Endothelial cell of umbilical vein (primary cell): ENCODE data around the gene ZSCAN25.

Source experiments
- CTCF ChIP-seq, 2 donors: IDR thresholded peaks; 1 replicate in 1 of 2; 2 replicates in 1 of 2; pipeline ENCODE4 v1.5.1; 2011; ENCODE audit warnings: low read length in 2 of 2, mild to moderate bottlenecking in 2 of 2, moderate library complexity in 2 of 2, control low read depth in 1 of 2, inconsistent platforms in 1 of 2, low read depth in 1 of 2; ENCODE audit not compliant: insufficient read depth in 1 of 2; ENCODE audit errors: extremely low read depth in 1 of 2
- EZH2 ChIP-seq: IDR thresholded peaks from 2 replicates; pipeline ENCODE4 v1.6.1; 2012; ENCODE audit warnings: borderline replicate concordance, low read depth, mild to moderate bottlenecking, moderate library complexity, low read length, inconsistent platforms; ENCODE audit not compliant: severe bottlenecking
- FOS ChIP-seq: IDR thresholded peaks from 2 replicates; pipeline ENCODE4 v1.6.1; 2011; ENCODE audit warnings: mild to moderate bottlenecking, low read length, moderate library complexity, borderline replicate concordance; ENCODE audit not compliant: insufficient read depth
- GATA2 ChIP-seq: IDR thresholded peaks from 2 replicates; pipeline ENCODE4 v1.7.0; 2011; ENCODE audit warnings: low read depth, mild to moderate bottlenecking, moderate library complexity, mixed read lengths, low read length; ENCODE audit not compliant: insufficient read length, insufficient read depth
- JUN ChIP-seq: IDR thresholded peaks from 2 replicates; pipeline ENCODE4 v1.6.1; 2011; ENCODE audit warnings: borderline replicate concordance, low read depth; ENCODE audit not compliant: insufficient read length, insufficient read depth
- MYC ChIP-seq: IDR thresholded peaks from one replicate; pipeline ENCODE4 v1.6.1; 2011; ENCODE audit warnings: mild to moderate bottlenecking, low read depth, low read length
- POLR2A ChIP-seq: IDR thresholded peaks from 2 replicates; pipeline ENCODE4 v1.6.1; 2012; ENCODE audit warnings: low read depth, mild to moderate bottlenecking, control low read depth, low read length
- POLR2AphosphoS5 ChIP-seq: IDR thresholded peaks from 2 replicates; pipeline ENCODE4 v1.6.1; 2012; ENCODE audit warnings: low read depth, mild to moderate bottlenecking, control low read depth, low read length, moderate library complexity; ENCODE audit not compliant: insufficient read depth

DNA sequence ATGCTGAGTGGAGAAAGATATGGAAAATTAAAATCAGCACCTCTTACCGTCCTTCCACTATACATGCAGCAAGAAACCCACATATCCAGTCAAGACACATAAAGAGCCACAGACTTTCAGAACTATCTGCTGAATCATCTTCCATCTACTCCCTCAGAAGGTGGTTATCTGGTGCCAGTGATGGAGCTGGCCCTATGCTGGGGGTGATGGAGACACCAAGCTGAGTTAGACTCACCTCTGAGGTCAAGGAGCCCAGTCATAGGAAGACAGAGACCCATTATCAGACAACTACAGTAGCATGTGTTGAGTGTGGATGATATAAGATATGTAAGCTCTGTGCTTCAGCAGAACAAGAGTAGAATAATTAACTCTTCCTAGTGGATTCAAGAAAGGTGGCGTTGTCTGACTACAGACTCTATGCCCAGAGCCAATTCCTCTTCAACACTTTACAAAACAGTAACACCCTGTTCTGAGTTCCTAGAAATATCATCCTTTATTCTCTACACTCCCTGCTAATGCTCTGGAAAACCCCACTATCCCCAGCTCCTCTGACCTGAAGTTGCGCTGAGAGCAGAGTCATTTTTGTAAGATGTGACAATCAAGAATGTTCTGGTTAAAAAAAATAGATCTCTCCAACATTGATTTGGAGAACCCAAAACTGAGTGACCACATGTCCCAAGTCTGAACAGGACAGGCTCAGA is 48.7 kb downstream of the ZSCAN25 start:
- no peak for TF ChIP-seq GATA2
- TF ChIP-seq POLR2AphosphoS5, result no peak
- TF ChIP-seq CTCF (IDR thresholded peaks at IDR 0.05; ENCODE audit: extremely low read depth in 1 of 2, insufficient read depth in 1 of 2, low read depth in 1 of 2, low read length in 2 of 2), result no peak
- TF ChIP-seq JUN, result no peak
- no peak for TF ChIP-seq EZH2
- TF ChIP-seq POLR2A, result no peak
- TF ChIP-seq FOS, result no peak
- no peak for TF ChIP-seq MYC
